H1 (cell line): ENCODE results near the gene DAZAP2. TPM values are rescaled to one million over a fixed set of nuclear protein-coding genes. Genes with fewer than 3 reads are reported as not detected.
A peak's percentile ranks its signal among the peaks of the same experiment; 100 is the strongest.

Experiments used
- CTCF ChIA-PET: fragments of 300-600 bp; sonication (Branson Sonifier 250); formaldehyde crosslinking; loops from one replicate; lab custom pipeline; 2021; ENCODE audit not compliant: partially characterized antibody; lab: Charles Lee
- POLR2A ChIA-PET: fragments of 300-600 bp; sonication (Branson Sonifier 250); formaldehyde crosslinking; loops from one replicate; lab custom pipeline; 2021; ENCODE audit warnings: inconsistent platforms; ENCODE audit not compliant: partially characterized antibody; lab: Charles Lee
- DNase-seq, 2 experiments: peaks; one replicate each; pipeline versions ENCODE4 v3.0.0 to v3.0.0-alpha.2; 2010 to 2022; ENCODE audit warnings: low spot score in 2 of 2, low read depth in 1 of 2, mixed read lengths in 1 of 2
- FAIRE-seq: peaks from 2 replicates; lab custom pipeline; 2011; peaks lifted over from hg19 to GRCh38; lab: Jason Lieb, UNC
- H2AFZ ChIP-seq: 2 replicates; pipeline ENCODE4 v1.8.1; 2012; ENCODE audit warnings: low read length, inconsistent platforms
- H2AK5ac ChIP-seq: 2 replicates; pipeline ENCODE4 v1.6.1; 2013; ENCODE audit warnings: low read depth, low read length
- H2BK120ac ChIP-seq: replicated peaks from 2 replicates; pipeline ENCODE3; 2013; ENCODE audit warnings: low read depth, low read length, inconsistent platforms
- H2BK12ac ChIP-seq: 2 replicates; pipeline ENCODE4 v1.6.1; 2013; ENCODE audit warnings: low read depth, low read length
- H2BK15ac ChIP-seq: 2 replicates; pipeline ENCODE4 v1.6.1; 2013; ENCODE audit warnings: low read length
- H2BK20ac ChIP-seq: 2 replicates; pipeline ENCODE4 v1.6.1; 2013; ENCODE audit warnings: low read length
- H2BK5ac ChIP-seq: 2 replicates; pipeline ENCODE4 v1.6.1; 2013; ENCODE audit warnings: low read depth, low read length
- H3K14ac ChIP-seq: 2 replicates; pipeline ENCODE4 v1.6.1; 2013; ENCODE audit warnings: inconsistent platforms; ENCODE audit not compliant: insufficient read length
- H3K18ac ChIP-seq: 2 replicates; pipeline ENCODE4 v1.6.1; 2013; ENCODE audit warnings: low read length; ENCODE audit errors: extremely low read depth
- H3K23ac ChIP-seq: 2 replicates; pipeline ENCODE4 v1.6.1; 2013; ENCODE audit warnings: inconsistent platforms; ENCODE audit not compliant: insufficient read length
- H3K23me2 ChIP-seq: 2 replicates; pipeline ENCODE4 v1.6.1; 2013; ENCODE audit warnings: low read depth, low read length
- H3K27ac ChIP-seq: 2 replicates; pipeline ENCODE4 v1.6.1; 2011; ENCODE audit warnings: low read depth, low read length, inconsistent platforms
- H3K27me3 ChIP-seq, 4 experiments: replicated peaks in 1 of 4; 1 replicate in 1 of 4; 2 replicates in 3 of 4; pipeline versions ENCODE4 v1.6.1 to v1.8.1; 2011 to 2013; ENCODE audit warnings: low read length in 3 of 4, mild to moderate bottlenecking in 3 of 4, inconsistent platforms in 2 of 4, mixed read lengths in 2 of 4, moderate library complexity in 1 of 4; ENCODE audit not compliant: control insufficient read depth in 3 of 4, insufficient read depth in 3 of 4; ENCODE audit errors: extremely low read depth in 1 of 4
- H3K36me3 ChIP-seq, 4 experiments: 2 replicates each; pipeline versions ENCODE4 v1.6.1 to v1.8.1; 2011 to 2013; ENCODE audit warnings: mild to moderate bottlenecking in 4 of 4, low read length in 3 of 4, moderate library complexity in 2 of 4, control low read depth in 1 of 4, inconsistent platforms in 1 of 4; ENCODE audit not compliant: insufficient read depth in 4 of 4, control insufficient read depth in 2 of 4
- H3K4ac ChIP-seq: replicated peaks from 2 replicates; pipeline ENCODE3; 2013; ENCODE audit warnings: low read length, low read depth, mixed read lengths, inconsistent platforms; ENCODE audit not compliant: insufficient read length
- H3K4me1 ChIP-seq, 4 experiments: replicated peaks in 1 of 4; 1 replicate in 1 of 4; 2 replicates in 3 of 4; pipeline versions ENCODE4 v1.6.1 to v1.8.1; 2011 to 2013; ENCODE audit warnings: low read length in 3 of 4, inconsistent platforms in 2 of 4, mixed read lengths in 1 of 4; ENCODE audit not compliant: insufficient read depth in 4 of 4, control insufficient read depth in 3 of 4
- H3K4me2 ChIP-seq, 2 experiments: 2 replicates each; pipeline versions ENCODE4 v1.6.1 to v1.8.1; 2011 to 2013; ENCODE audit warnings: low read depth in 2 of 2, low read length in 2 of 2, control low read depth in 1 of 2, inconsistent platforms in 1 of 2, mild to moderate bottlenecking in 1 of 2; ENCODE audit not compliant: insufficient read depth in 1 of 2
- H3K4me3 ChIP-seq, 4 experiments: fragments of 200-600, 300-600 bp in 1 of 4; sonication (generic), shearing (Covaris generic), sonication (Bioruptor Twin) in 1 of 4; 2 replicates each; pipeline versions ENCODE4 v1.5.1 to v1.8.1; 2011 to 2016; ENCODE audit warnings: low read length in 4 of 4, low read depth in 3 of 4, control low read depth in 2 of 4, inconsistent platforms in 2 of 4, mild to moderate bottlenecking in 2 of 4, mixed read lengths in 1 of 4, moderate library complexity in 1 of 4; ENCODE audit not compliant: insufficient read depth in 2 of 4; ENCODE audit errors: extremely low read depth in 1 of 4
- H3K56ac ChIP-seq: replicated peaks from 2 replicates; pipeline ENCODE3; 2013; ENCODE audit warnings: low read depth, mild to moderate bottlenecking, mixed read lengths, low read length, inconsistent platforms; ENCODE audit not compliant: insufficient read length
- H3K79me1 ChIP-seq: 2 replicates; pipeline ENCODE4 v1.6.1; 2013; ENCODE audit warnings: low read depth, low read length, control low read depth
- H3K79me2 ChIP-seq, 2 experiments: 2 replicates each; pipeline versions ENCODE4 v1.6.1 to v1.8.1; 2012 to 2013; ENCODE audit warnings: low read length in 2 of 2, mild to moderate bottlenecking in 2 of 2, inconsistent platforms in 1 of 2; ENCODE audit not compliant: insufficient read depth in 2 of 2, control insufficient read depth in 1 of 2
- H3K9ac ChIP-seq, 4 experiments: replicated peaks in 1 of 4; 1 replicate in 1 of 4; 2 replicates in 3 of 4; pipeline versions ENCODE4 v1.6.1 to v1.8.1; 2011 to 2013; ENCODE audit warnings: low read depth in 3 of 4, low read length in 3 of 4, control low read depth in 2 of 4, mild to moderate bottlenecking in 2 of 4, moderate library complexity in 2 of 4, inconsistent platforms in 1 of 4; ENCODE audit errors: extremely low read depth in 1 of 4
- H3K9me3 ChIP-seq, 2 experiments: 2 replicates each; pipeline versions ENCODE4 v1.6.1 to v1.8.1; 2012 to 2013; ENCODE audit warnings: mild to moderate bottlenecking in 2 of 2, moderate library complexity in 2 of 2, control low read depth in 1 of 2, inconsistent platforms in 1 of 2, low read depth in 1 of 2, low read length in 1 of 2, mixed read lengths in 1 of 2; ENCODE audit not compliant: insufficient read depth in 2 of 2
- H4K20me1 ChIP-seq, 2 experiments: replicated peaks in 1 of 2; 2 replicates each; pipeline versions ENCODE3 to v1.8.1; 2011 to 2013; ENCODE audit warnings: inconsistent platforms in 2 of 2, low read length in 2 of 2, mild to moderate bottlenecking in 1 of 2; ENCODE audit not compliant: insufficient read depth in 2 of 2, control insufficient read depth in 1 of 2
- H4K5ac ChIP-seq: 2 replicates; pipeline ENCODE4 v1.6.1; 2013; ENCODE audit warnings: low read length, low read depth, mixed read lengths, inconsistent platforms; ENCODE audit not compliant: insufficient read length
- H4K8ac ChIP-seq: 2 replicates; pipeline ENCODE4 v1.8.0; 2013; ENCODE audit warnings: mild to moderate bottlenecking, moderate library complexity, low read length, inconsistent platforms; ENCODE audit not compliant: insufficient read depth; ENCODE audit errors: extremely low read depth
- H4K91ac ChIP-seq: replicated peaks from 2 replicates; pipeline ENCODE3; 2013; ENCODE audit warnings: low read length, mixed read lengths, inconsistent platforms; ENCODE audit not compliant: insufficient read length
- GABPA ChIP-seq: IDR thresholded peaks from 2 replicates; pipeline ENCODE4 v1.6.1; 2011; ENCODE audit warnings: mild to moderate bottlenecking, low read length, moderate library complexity, borderline replicate concordance; ENCODE audit not compliant: insufficient read depth
- KDM5A ChIP-seq: fragments of 200-600 bp; IDR thresholded peaks from 2 replicates; pipeline ENCODE4 v1.7.1; 2012; ENCODE audit warnings: mild to moderate bottlenecking, low read length, inconsistent platforms, mixed read lengths
- RAD21 ChIP-seq, 2 experiments: IDR thresholded peaks in 1 of 2; conservative IDR thresholded peaks in 1 of 2; 2 replicates each; pipeline ENCODE4 v1.6.1; 2011; ENCODE audit warnings: low read depth in 2 of 2, low read length in 2 of 2, improper control_type of control experiment in 1 of 2, inconsistent platforms in 1 of 2, mild to moderate bottlenecking in 1 of 2, moderate library complexity in 1 of 2
- SIRT6 ChIP-seq: IDR thresholded peaks from one replicate; pipeline ENCODE4 v1.7.1; 2012; ENCODE audit warnings: low read length, inconsistent platforms
- SIX5 ChIP-seq: IDR thresholded peaks from 2 replicates; pipeline ENCODE4 v1.6.1; 2011; ENCODE audit warnings: mild to moderate bottlenecking, low read depth, low read length
- TAF7 ChIP-seq: optimal IDR thresholded peaks from 2 replicates; pipeline ENCODE3; 2011; ENCODE audit warnings: low read depth, mild to moderate bottlenecking, inconsistent platforms, low read length, moderate library complexity, borderline replicate concordance
- WGBS, 2 experiments: shearing (Covaris generic) in 1 of 2; methylation state at CpG; one replicate each; pipeline versions ENCODE4 v1.1.6 to v1.1.7; 2013 to 2015; ENCODE audit warnings: low lambda C conversion rate in 2 of 2, mixed read lengths in 2 of 2, inconsistent platforms in 1 of 2, low coverage in 1 of 2, missing lambda C conversion rate in 1 of 2; ENCODE audit not compliant: insufficient replicate concordance in 2 of 2, insufficient coverage in 1 of 2, insufficient read length in 1 of 2; ENCODE audit errors: extremely low coverage in 1 of 2, missing lambda C conversion rate in 1 of 2; 5-methylcytosine and 5-hydroxymethylcytosine counted together
- polyA plus RNA-seq, 7 experiments: library from polyadenylated mRNA; depleted of rRNA in 3 of 7; stranded (reverse) in 5 of 7; unstranded in 2 of 7; fragments of >200 nt in 5 of 7; fragments of 200-250 nt in 2 of 7; gene quantifications; 1 replicate in 5 of 7; 2 replicates in 1 of 7; 4 replicates in 1 of 7; pipeline versions ENCODE4 v1.2.1 to v1.2.3, GENCODE V29; 2011 to 2013; ENCODE audit warnings: missing spikeins in 2 of 7, mixed read lengths in 2 of 7
- total RNA-seq: library from RNA; stranded (reverse); fragmentation: NEBNext Ultra II Directional; extraction: Animal tissue kit (Norgen Biotek cat#: 25700); gene quantifications from 2 replicates; pipeline ENCODE4 v1.2.1, GENCODE V29; 2021

DAZAP2 gene
- total and polyA plus RNA-seq, 2 of the 8 experiments (the other 6 are each of a cell fraction or from before 2014, with no cell fraction given): 27.1 to 77.2 TPM

GRCh38 chr12:51238037-51238509 is 553 bp upstream of the DAZAP2 start:
- Histone ChIP-seq H3K9ac (peak overlapping the region; percentile 56 to 100 (median 92)), H2BK120ac (peak overlapping the region; percentile 93), H4K20me1 (peaks cover 0 to 2% of the 10 kb centered on the region in 2 experiments), H3K4me2 (peak overlapping the region; percentile 82 to 88), H3K4me1 (peaks cover 0 to 9% (median 5%) of the 10 kb centered on the region in 4 experiments; a peak in 6 of 7 replicates), H3K14ac (peak overlapping the region; percentile 8), H3K27ac (peak overlapping the region; percentile 65), H3K18ac (peak overlapping the region; percentile 91), H3K56ac (peak overlapping the region; percentile 93), H3K36me3 (peaks cover 17 to 32% (median 26%) of the 10 kb centered on the region in 4 experiments), H2BK5ac (peak overlapping the region; percentile 88), H4K91ac (peak overlapping the region; percentile 88), H2BK20ac (peak overlapping the region; percentile 51; the same call in 1 of the 2 replicates), H2BK15ac (peak overlapping the region; percentile 100), H4K5ac (peak overlapping the region; percentile 80), H3K79me2 (peaks cover 0 to 15% of the 10 kb centered on the region in 2 experiments; a peak in 2 of 4 replicates), H4K8ac (peak overlapping the region; percentile 69; the same call in 1 of the 2 replicates), H2AK5ac (0 out of 2 replicates have a peak overlapping the region, but pooled peaks have one; percentile 54), H3K4ac (peak overlapping the region; percentile 92), H3K79me1 (peaks cover 6% of the 10 kb centered on the region; the same call in 1 of the 2 replicates), H3K23me2 (peaks cover 8% of the 10 kb centered on the region), H3K9me3 (no peaks in the 10 kb centered on the region), H3K4me3 (peak overlapping the region; percentile 54 to 98 (median 78)), H3K27me3 (no peaks in the 10 kb centered on the region), H2BK12ac (peak overlapping the region; percentile 64), H3K23ac (no peak overlapping the region), H2AFZ (peak overlapping the region; percentile 96)
- POLR2A ChIA-PET: interaction anchor here (0.6 to 3.3 kb wide), 19 partner anchors 9 to 190 kb away, joined by 3 to 26 read pairs (median 4); partner anchors contain the start of genes CSRNP2, LETMD1, POU6F1 and SMAGP
- 50% methylated on average over 10 of the region's 10 CpGs; no CpG with 5 or more reads in 1 of the 2 experiments for WGBS, 2 experiments
- DNase-seq: no peak
- FAIRE-seq: no peak
- CTCF ChIA-PET: interaction anchor here (0.6 to 1.2 kb wide), 2 partner anchors 20 to 26 kb away, joined by 3 to 4 read pairs; partner anchors contain the start of gene POU6F1
- no peak for TF ChIP-seq GABPA
- TF ChIP-seq RAD21 (IDR thresholded peaks at IDR 0.05 in 1 of 2, conservative IDR thresholded peaks at IDR 0.05 in 1 of 2; ENCODE audit: low read depth in 2 of 2, low read length in 2 of 2): no peak
- peak; percentile 33 for TF ChIP-seq TAF7
- no peak for TF ChIP-seq KDM5A
- TF ChIP-seq SIX5: no peak
- no peak for TF ChIP-seq SIRT6
